MM.1S (cell line): ENCODE data around the gene CHST7.

Experiments
- DNase-seq: peaks from one replicate; pipeline ENCODE4 v3.0.0-alpha.2; 2015
- H2AFZ ChIP-seq: fragments of 300-600 bp; sonication (generic); 2 replicates; pipeline ENCODE4 v1.6.0; 2016; ENCODE audit warnings: antibody characterized with exemption, low read length
- H3F3A ChIP-seq: fragments of 300-600 bp; sonication (generic); 2 replicates; pipeline ENCODE4 v1.6.1; 2016; ENCODE audit warnings: mild to moderate bottlenecking, antibody characterized with exemption, low read length, moderate library complexity, mixed read lengths; ENCODE audit not compliant: insufficient read depth
- H3K27ac ChIP-seq: fragments of 300-600 bp; sonication (generic); 2 replicates; pipeline ENCODE4 v1.5.1; 2016; ENCODE audit warnings: mild to moderate bottlenecking, low read length
- H3K27me3 ChIP-seq: fragments of 300-600 bp; sonication (generic); replicated peaks from 2 replicates; pipeline ENCODE4 v1.6.0; 2016; ENCODE audit warnings: low read length; ENCODE audit not compliant: insufficient read depth
- H3K36me3 ChIP-seq: fragments of 300-600 bp; sonication (generic); replicated peaks from 2 replicates; pipeline ENCODE4 v1.6.1; 2016; ENCODE audit warnings: mild to moderate bottlenecking, low read length, mixed read lengths; ENCODE audit not compliant: insufficient read depth
- H3K4me1 ChIP-seq: fragments of 300-600 bp; sonication (generic); 2 replicates; pipeline ENCODE4 v1.6.1; 2016; ENCODE audit warnings: low read length, mixed read lengths
- H3K4me2 ChIP-seq: fragments of 300-600 bp; sonication (generic); 2 replicates; pipeline ENCODE4 v1.6.0; 2016; ENCODE audit warnings: low read depth, low read length
- H3K4me3 ChIP-seq: fragments of 300-600 bp; sonication (generic); 2 replicates; pipeline ENCODE4 v1.5.1; 2016; ENCODE audit warnings: low read length, mixed read lengths
- H3K79me2 ChIP-seq: fragments of 300-600 bp; sonication (generic); 2 replicates; pipeline ENCODE4 v1.6.1; 2016; ENCODE audit warnings: mixed run types, low read length, mixed read lengths
- H3K9ac ChIP-seq: fragments of 300-600 bp; sonication (generic); 2 replicates; pipeline ENCODE4 v1.6.1; 2016; ENCODE audit warnings: low read length, mixed read lengths
- H3K9me2 ChIP-seq: fragments of 300-600 bp; sonication (generic); replicated peaks from 2 replicates; pipeline ENCODE4 v1.6.1; 2016; ENCODE audit warnings: mild to moderate bottlenecking, low read length, mixed read lengths; ENCODE audit not compliant: insufficient read depth
- H3K9me3 ChIP-seq: fragments of 300-600 bp; sonication (generic); replicated peaks from 2 replicates; pipeline ENCODE4 v1.6.1; 2016; ENCODE audit warnings: mild to moderate bottlenecking, low read length, mixed read lengths; ENCODE audit not compliant: insufficient read depth
- H4K20me1 ChIP-seq: fragments of 300-600 bp; sonication (generic); 2 replicates; pipeline ENCODE4 v1.6.1; 2016; ENCODE audit warnings: mild to moderate bottlenecking, low read length, moderate library complexity, mixed read lengths; ENCODE audit not compliant: insufficient read depth
- CTCF ChIP-seq: fragments of 300-600 bp; sonication (generic); IDR thresholded peaks from 2 replicates; pipeline ENCODE4 v1.5.1; 2016; ENCODE audit warnings: antibody characterized with exemption, low read length, mixed read lengths
- EZH2 ChIP-seq: fragments of 300-600 bp; sonication (generic); optimal IDR thresholded peaks from 2 replicates; pipeline ENCODE3; 2017; ENCODE audit warnings: low read depth, mild to moderate bottlenecking, antibody characterized with exemption, low read length, mixed read lengths
- EZH2phosphoT487 ChIP-seq: fragments of 300-600 bp; sonication (generic); IDR thresholded peaks from 2 replicates; pipeline ENCODE4 v1.6.1; 2018; ENCODE audit warnings: antibody characterized with exemption, low read length

CHST7 gene

GRCh38 chrX:46645614-46646013 is 72.0 kb downstream of the CHST7 start:
- Histone ChIP-seq H3K36me3 (no peaks in the 10 kb centered on the region), H3K4me2 (no peak overlapping the region), H3K79me2 (no peaks in the 10 kb centered on the region), H4K20me1 (no peaks in the 10 kb centered on the region), H3K4me1 (peaks cover 3% of the 10 kb centered on the region; the same call in 1 of the 2 replicates), H3K9me2 (no peaks in the 10 kb centered on the region), H3K27me3 (no peaks in the 10 kb centered on the region), H3K9ac (no peak overlapping the region), H3F3A (no peaks in the 10 kb centered on the region), H3K27ac (no peak overlapping the region), H3K4me3 (no peak overlapping the region), H2AFZ (no peak overlapping the region), H3K9me3 (no peaks in the 10 kb centered on the region)
- no peak for DNase-seq
- TF ChIP-seq EZH2phosphoT487, result no peak
- TF ChIP-seq CTCF, result no peak
- no peak for TF ChIP-seq EZH2

- H3K9me2 ChIP-seq, result no peaks in the 10 kb centered on the region
- H4K20me1 ChIP-seq, result no peaks in the 10 kb centered on the region
- no peak overlapping the region for H3K27ac ChIP-seq
- no peak overlapping the region for H3K9ac ChIP-seq
- no peak for TF ChIP-seq CTCF
- TF ChIP-seq EZH2phosphoT487, result no peak
- TF ChIP-seq EZH2, result no peak
- no peak overlapping the region for H2AFZ ChIP-seq
- H3K4me3 ChIP-seq, result no peak overlapping the region
- no peaks in the 10 kb centered on the region for H3K27me3 ChIP-seq
- no peaks in the 10 kb centered on the region for H3F3A ChIP-seq
- no peak overlapping the region for H3K4me2 ChIP-seq
- no peaks in the 10 kb centered on the region for H3K36me3 ChIP-seq
- DNase-seq, result no peak
- peaks cover 2% of the 10 kb centered on the region; the same call in 1 of the 2 replicates for H3K4me1 ChIP-seq
- no peaks in the 10 kb centered on the region for H3K9me3 ChIP-seq
- no peaks in the 10 kb centered on the region for H3K79me2 ChIP-seq
Observed at GRCh38 chrX:46647251-46647650, 73.7 kb downstream of the CHST7 start.
